GM19025 (cell line): ENCODE measurements around the gene MASP1.
"Not testable (repeated sequence)": the region's sequence is repeated elsewhere in the genome, so short reads cannot be mapped to it uniquely, and the experiment has no call there.

Experiments used
- ATAC-seq: cut with Tn5 transposase; IDR thresholded peaks from one replicate; pipeline ENCODE4 v1.9.1; 2021; ENCODE audit warnings: mild to moderate bottlenecking, low read depth, moderate library complexity; ENCODE audit not compliant: unreplicated experiment

Gene MASP1

GRCh38 chr3:187266691-187267090, 24.8 kb downstream of the MASP1 start:
- no peak for ATAC-seq

- ATAC-seq: no peak
These were observed 26.0 kb downstream of the MASP1 start for GRCh38 chr3:187265461-187265955.

- no peak for ATAC-seq
These were observed 26.6 kb downstream of the MASP1 start for GRCh38 chr3:187264911-187265310.

GRCh38 chr3:187264021-187264420, 27.5 kb downstream of the MASP1 start:
- ATAC-seq: no peak

GRCh38 chr3:187263270-187263669, 28.3 kb downstream of the MASP1 start:
- ATAC-seq: no peak

- no peak for ATAC-seq
These were observed 29.2 kb downstream of the MASP1 start for GRCh38 chr3:187262360-187262759.

GRCh38 chr3:187261541-187261969, 30.0 kb downstream of the MASP1 start:
- ATAC-seq: no peak

- no peak for ATAC-seq
These were observed 32.4 kb downstream of the MASP1 start for GRCh38 chr3:187259171-187259570.

GRCh38 chr3:187257992-187258692, 33.4 kb downstream of the MASP1 start:
- no peak for ATAC-seq

- no peak for ATAC-seq
These were observed 34.1 kb downstream of the MASP1 start for GRCh38 chr3:187257471-187257870.

- no peak for ATAC-seq
These were observed 35.4 kb downstream of the MASP1 start for GRCh38 chr3:187256051-187256616.

- ATAC-seq: no peak
These were observed 36.2 kb downstream of the MASP1 start for GRCh38 chr3:187255314-187255713.

GRCh38 chr3:187252311-187252710, 39.2 kb downstream of the MASP1 start:
- no peak for ATAC-seq

- no peak for ATAC-seq
These were observed 39.9 kb downstream of the MASP1 start for GRCh38 chr3:187251599-187251998.

GRCh38 chr3:187247398-187247797, 44.1 kb downstream of the MASP1 start:
- ATAC-seq: no peak

GRCh38 chr3:187243933-187244524, 47.5 kb downstream of the MASP1 start:
- ATAC-seq: no peak

- ATAC-seq: no peak
These were observed 48.6 kb downstream of the MASP1 start for GRCh38 chr3:187242900-187243299.

- no peak for ATAC-seq
These were observed 49.1 kb downstream of the MASP1 start for GRCh38 chr3:187242435-187242834.

- not testable (repeated sequence) for ATAC-seq
These were observed 52.7 kb downstream of the MASP1 start for GRCh38 chr3:187238835-187239234.

GRCh38 chr3:187238239-187238638, 53.3 kb downstream of the MASP1 start:
- ATAC-seq: no peak

GRCh38 chr3:187237741-187238140, 53.8 kb downstream of the MASP1 start:
- no peak for ATAC-seq

GRCh38 chr3:187236962-187237361, 54.6 kb downstream of the MASP1 start:
- no peak for ATAC-seq
